ENCODE results near the gene RAB34. TPM values are rescaled to one million over a fixed set of nuclear protein-coding genes. Genes with fewer than 3 reads are reported as not detected.
A peak's percentile ranks its signal among the peaks of the same experiment; 100 is the strongest.

Gene RAB34
- total and polyA plus RNA-seq, 9 of the 15 experiments (the other 6 are each of a cell fraction or from before 2014, with no cell fraction given): 0.07 to 3.8 (median 0.46) TPM; not detected in 1

DNA sequence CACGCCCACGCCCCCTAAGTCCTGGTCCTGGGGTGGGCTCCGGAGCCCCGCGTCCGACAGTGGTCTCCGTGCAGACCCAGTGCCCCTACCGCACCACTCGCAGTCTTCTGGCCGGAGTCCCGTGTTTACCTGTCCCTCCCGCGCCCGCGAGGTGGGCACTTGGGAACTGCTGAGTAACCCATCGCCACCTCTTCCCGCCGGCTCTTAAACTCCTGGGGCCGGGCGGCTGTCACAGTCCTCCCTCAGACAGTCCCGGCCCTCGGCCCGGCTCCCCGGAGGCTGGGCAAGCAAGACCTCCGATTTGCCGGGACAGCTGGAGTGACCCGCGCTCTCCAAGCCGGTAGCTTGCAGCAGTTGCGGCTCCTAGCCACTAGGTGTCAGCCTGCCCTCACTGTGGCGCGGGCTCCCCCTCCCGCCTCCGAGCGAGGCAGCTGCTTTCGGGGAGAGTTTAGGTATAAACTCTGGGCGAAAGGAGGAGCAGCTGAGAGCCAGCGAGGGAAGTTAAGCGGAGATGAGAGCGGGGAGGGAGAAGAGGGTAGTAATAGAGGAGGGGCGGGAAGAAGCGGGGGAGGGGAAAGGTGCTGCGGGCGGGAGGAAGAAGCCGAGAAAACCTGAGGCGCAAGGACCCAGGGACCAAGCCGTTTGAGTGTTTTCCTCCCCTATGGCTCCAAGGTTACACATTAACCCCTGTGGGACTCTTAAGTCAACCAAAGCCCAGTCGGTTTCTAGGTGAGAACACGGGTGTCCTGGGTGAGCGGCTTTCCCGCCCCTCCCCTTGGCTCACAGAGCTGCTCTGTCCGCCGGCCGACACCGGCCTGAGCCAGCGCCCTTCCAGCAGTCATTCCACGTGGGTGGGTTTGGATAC, 9.2 kb upstream of the RAB34 start (continued):
- TF ChIP-seq, protein P1, sequence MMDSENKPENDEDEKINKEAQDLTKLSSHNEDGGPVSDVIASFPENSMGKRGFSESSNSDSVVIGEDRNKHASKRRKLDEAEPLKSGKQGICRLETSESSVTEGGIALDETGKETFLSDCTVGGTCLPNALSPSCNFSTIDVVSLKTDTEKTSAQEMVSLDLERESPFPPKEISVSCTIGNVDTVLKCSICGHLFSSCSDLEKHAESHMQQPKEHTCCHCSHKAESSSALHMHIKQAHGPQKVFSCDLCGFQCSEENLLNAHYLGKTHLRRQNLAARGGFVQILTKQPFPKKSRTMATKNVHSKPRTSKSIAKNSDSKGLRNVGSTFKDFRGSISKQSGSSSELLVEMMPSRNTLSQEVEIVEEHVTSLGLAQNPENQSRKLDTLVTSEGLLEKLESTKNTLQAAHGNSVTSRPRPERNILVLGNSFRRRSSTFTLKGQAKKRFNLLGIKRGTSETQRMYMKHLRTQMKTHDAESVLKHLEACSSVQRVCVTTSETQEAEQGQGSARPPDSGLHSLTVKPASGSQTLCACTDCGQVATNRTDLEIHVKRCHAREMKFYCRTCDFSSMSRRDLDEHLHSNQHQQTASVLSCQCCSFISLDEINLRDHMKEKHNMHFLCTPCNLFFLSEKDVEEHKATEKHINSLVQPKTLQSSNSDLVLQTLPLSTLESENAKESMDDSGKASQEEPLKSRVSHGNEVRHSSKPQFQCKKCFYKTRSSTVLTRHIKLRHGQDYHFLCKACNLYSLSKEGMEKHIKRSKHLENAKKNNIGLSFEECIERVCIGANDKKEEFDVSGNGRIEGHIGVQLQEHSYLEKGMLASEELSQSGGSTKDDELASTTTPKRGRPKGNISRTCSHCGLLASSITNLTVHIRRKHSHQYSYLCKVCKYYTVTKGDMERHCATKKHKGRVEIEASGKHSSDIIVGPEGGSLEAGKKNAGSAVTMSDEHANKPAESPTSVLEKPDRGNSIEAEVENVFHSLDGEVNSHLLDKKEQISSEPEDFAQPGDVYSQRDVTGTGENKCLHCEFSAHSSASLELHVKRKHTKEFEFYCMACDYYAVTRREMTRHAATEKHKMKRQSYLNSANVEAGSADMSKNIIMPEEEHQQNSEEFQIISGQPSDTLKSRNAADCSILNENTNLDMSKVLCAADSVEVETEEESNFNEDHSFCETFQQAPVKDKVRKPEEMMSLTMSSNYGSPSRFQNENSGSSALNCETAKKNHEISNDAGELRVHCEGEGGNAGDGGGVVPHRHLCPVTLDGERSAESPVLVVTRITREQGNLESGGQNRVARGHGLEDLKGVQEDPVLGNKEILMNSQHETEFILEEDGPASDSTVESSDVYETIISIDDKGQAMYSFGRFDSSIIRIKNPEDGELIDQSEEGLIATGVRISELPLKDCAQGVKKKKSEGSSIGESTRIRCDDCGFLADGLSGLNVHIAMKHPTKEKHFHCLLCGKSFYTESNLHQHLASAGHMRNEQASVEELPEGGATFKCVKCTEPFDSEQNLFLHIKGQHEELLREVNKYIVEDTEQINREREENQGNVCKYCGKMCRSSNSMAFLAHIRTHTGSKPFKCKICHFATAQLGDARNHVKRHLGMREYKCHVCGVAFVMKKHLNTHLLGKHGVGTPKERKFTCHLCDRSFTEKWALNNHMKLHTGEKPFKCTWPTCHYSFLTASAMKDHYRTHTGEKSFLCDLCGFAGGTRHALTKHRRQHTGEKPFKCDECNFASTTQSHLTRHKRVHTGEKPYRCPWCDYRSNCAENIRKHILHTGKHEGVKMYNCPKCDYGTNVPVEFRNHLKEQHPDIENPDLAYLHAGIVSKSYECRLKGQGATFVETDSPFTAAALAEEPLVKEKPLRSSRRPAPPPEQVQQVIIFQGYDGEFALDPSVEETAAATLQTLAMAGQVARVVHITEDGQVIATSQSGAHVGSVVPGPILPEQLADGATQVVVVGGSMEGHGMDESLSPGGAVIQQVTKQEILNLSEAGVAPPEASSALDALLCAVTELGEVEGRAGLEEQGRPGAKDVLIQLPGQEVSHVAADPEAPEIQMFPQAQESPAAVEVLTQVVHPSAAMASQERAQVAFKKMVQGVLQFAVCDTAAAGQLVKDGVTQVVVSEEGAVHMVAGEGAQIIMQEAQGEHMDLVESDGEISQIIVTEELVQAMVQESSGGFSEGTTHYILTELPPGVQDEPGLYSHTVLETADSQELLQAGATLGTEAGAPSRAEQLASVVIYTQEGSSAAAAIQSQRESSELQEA (IDR thresholded peaks at IDR 0.05; ENCODE audit: low read depth): no peak
- TF ChIP-seq RBM15 (IDR thresholded peaks at IDR 0.05; ENCODE audit: insufficient read depth, low read length) (no peak), RCOR1 (IDR thresholded peaks at IDR 0.05; ENCODE audit: borderline replicate concordance in 1 of 2, low read depth in 2 of 2, low read length in 2 of 2) (peak; percentile 69 to 88; a peak in 3 of 4 replicates), CEBPB (tag; IDR thresholded peaks at IDR 0.05) (no peak), ZNF282 (CRISPR knock-in tag; IDR thresholded peaks at IDR 0.05) (0 out of 2 replicates have a peak, but pooled peaks have one; percentile 7), ZNF584 (CRISPR knock-in tag; IDR thresholded peaks at IDR 0.05; ENCODE audit: low read depth) (no peak), BCOR (IDR thresholded peaks at IDR 0.05) (peak; percentile 52), ZKSCAN8 (CRISPR knock-in tag; IDR thresholded peaks at IDR 0.05) (no peak), SUPT5H (IDR thresholded peaks at IDR 0.05) (peak; percentile 28; the same call in 1 of the 2 replicates), HOXB6 (CRISPR knock-in tag; IDR thresholded peaks at IDR 0.05; ENCODE audit: borderline replicate concordance) (no peak), FOXA1 (IDR thresholded peaks at IDR 0.05; ENCODE audit: borderline replicate concordance) (no peak), HDAC8 (tag; IDR thresholded peaks at IDR 0.05) (no peak), ZBED1 (IDR thresholded peaks at IDR 0.05) (peak; percentile 52), CCAR2 (IDR thresholded peaks at IDR 0.05; ENCODE audit: low read depth, low read length) (no peak)
- TF ChIP-seq, protein P2, sequence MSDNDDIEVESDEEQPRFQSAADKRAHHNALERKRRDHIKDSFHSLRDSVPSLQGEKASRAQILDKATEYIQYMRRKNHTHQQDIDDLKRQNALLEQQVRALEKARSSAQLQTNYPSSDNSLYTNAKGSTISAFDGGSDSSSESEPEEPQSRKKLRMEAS (CRISPR knock-in tag; IDR thresholded peaks at IDR 0.05): peak; percentile 49
- TF ChIP-seq, protein P3, sequence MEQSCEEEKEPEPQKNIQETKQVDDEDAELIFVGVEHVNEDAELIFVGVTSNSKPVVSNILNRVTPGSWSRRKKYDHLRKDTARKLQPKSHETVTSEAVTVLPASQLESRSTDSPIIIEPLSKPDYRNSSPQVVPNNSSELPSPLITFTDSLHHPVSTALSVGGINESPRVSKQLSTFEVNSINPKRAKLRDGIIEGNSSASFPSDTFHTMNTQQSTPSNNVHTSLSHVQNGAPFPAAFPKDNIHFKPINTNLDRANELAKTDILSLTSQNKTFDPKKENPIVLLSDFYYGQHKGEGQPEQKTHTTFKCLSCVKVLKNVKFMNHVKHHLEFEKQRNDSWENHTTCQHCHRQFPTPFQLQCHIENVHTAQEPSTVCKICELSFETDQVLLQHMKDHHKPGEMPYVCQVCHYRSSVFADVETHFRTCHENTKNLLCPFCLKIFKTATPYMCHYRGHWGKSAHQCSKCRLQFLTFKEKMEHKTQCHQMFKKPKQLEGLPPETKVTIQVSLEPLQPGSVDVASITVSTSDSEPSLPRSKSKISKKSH (CRISPR knock-in tag; IDR thresholded peaks at IDR 0.05): no peak
- TF ChIP-seq, protein P4, sequence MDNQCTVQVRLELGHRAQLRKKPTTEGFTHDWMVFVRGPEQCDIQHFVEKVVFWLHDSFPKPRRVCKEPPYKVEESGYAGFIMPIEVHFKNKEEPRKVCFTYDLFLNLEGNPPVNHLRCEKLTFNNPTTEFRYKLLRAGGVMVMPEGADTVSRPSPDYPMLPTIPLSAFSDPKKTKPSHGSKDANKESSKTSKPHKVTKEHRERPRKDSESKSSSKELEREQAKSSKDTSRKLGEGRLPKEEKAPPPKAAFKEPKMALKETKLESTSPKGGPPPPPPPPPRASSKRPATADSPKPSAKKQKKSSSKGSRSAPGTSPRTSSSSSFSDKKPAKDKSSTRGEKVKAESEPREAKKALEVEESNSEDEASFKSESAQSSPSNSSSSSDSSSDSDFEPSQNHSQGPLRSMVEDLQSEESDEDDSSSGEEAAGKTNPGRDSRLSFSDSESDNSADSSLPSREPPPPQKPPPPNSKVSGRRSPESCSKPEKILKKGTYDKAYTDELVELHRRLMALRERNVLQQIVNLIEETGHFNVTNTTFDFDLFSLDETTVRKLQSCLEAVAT (IDR thresholded peaks at IDR 0.05): peak; percentile 58 to 73; a peak in 3 of 4 replicates
